Raji (cell line): ENCODE data around the gene ADAMTS16.

ENCODE experiments used
- POLR2A ChIP-seq: IDR thresholded peaks from 2 replicates; pipeline ENCODE4 v1.6.1; 2011; ENCODE audit warnings: low read depth, low read length, control low read depth; ENCODE audit not compliant: insufficient read depth

The ADAMTS16 gene

DNA sequence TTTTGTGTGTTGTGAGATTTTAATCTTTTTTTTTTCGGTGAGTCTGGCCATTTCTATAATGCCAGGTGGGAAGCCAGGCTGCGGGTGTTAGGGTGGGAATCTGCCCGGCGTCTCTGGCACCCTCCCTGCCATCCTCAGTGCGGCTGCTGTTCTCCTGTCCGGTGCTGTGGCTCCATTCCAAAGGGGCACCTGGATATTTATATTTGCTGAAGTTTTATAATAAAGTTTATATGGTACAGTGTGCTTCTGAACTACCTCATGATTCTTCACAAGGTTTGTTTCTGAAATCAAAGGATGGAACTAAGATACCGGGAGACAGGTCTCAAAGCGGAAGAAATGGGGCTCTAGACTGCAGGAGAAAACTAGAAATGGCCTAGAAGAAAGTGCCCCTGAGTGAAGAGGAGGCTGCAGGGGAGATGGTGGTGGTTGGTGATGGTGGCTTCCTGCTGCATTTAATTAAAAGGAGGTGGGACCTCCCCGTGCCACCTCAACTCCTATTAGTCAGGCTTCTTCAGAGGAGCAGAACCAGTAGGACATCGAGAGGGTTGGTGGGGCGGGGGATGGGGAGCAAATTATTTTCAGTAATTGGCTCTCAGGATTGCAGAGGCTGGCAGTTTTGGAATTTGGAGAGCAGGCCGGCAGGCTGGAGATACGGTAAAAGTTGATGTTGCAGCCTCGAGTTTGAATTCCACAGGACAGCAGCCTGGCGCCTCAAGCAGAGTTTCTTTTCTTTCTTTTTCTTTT is 180.1 kb downstream of the ADAMTS16 start:
- no peak for TF ChIP-seq POLR2A

DNA sequence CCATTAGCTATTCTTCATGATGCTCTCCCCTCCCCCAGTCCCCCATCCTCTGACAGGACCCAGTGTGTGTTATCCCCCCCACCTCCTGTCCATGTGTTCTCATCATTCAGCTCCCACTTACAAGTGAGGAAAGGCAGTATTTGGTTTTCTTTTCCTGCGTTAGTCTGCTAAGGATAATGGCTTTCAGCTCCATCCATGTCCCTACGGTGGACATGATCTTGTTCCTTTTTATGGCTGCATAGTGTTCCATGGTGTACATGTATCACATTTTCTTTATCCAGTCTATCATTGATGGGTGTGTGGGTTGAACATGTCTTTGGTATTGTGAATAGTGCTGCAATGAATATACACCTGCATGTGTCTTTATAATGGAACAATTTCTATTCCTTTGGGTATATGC is 181.0 kb downstream of the ADAMTS16 start:
- TF ChIP-seq POLR2A: no peak

DNA sequence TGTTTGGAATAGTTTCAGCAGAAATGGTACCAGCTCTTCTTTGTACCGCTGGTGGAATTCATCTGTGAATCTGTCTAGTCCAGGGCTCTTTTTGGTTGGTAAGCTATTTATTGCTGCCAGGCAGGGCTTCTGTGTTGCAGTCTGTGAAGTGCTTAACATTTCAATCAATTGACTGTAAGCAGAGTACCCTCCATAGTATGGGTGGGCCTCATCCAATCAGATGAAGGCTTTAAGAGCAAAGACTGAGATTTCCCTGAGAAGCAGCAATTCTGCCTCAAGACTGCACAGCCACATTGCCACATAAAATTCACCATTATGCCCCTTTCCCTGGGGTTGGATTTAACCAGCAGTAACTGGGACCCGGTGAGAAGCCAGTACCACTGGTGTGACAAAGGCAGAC is 183.4 kb downstream of the ADAMTS16 start:
- TF ChIP-seq POLR2A: no peak

DNA sequence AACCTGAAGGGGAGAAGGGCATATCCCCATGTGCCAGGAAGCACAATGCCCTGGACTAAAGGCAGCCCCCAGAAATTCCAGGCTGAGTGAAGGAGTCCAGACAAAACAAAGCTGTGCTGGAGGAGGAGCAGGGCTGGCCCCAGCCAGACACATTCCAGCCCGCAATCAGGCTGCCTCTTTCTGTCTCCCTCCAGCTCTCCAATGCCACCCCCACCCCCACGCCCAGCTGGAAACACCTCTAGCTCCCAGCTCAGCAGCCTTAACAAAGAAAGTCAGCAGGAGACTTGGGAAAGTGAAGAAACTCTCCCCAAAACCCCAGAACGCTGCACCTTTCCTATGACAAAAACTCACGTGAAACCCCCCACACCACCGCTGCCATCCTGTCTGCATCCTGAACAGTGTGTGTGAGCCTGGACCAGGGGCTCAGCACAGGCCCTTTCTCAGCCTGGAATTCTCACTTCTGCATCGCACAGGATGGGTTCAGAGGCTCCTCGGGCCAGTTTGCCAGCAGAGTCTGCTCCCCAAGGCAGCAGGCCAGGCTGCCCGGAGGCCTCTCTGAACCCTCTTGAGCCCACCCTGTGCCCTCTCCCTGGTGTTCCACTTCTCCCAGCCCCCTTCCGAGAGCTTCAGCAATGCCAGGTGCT is 186.1 kb downstream of the ADAMTS16 start:
- no peak for TF ChIP-seq POLR2A

DNA sequence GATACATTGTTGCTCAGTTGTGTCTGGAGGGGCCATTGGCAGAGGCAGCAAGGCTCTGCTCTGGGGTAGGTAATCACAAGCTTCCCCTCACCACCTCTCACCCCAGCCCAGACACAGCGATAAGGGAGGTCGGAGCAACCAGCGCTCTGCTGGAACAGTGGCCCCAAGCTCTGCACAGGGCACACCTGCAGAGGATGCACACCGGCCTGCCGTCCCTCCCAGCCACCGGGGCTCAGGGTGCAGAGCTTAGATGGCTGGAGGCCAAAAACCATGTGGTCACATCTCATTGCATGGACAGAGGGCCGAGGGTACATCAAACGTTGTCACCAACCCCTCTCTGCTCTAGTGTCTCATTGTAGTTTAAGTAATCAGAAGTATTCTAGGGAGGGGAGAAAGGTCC is 187.0 kb downstream of the ADAMTS16 start:
- no peak for TF ChIP-seq POLR2A

DNA sequence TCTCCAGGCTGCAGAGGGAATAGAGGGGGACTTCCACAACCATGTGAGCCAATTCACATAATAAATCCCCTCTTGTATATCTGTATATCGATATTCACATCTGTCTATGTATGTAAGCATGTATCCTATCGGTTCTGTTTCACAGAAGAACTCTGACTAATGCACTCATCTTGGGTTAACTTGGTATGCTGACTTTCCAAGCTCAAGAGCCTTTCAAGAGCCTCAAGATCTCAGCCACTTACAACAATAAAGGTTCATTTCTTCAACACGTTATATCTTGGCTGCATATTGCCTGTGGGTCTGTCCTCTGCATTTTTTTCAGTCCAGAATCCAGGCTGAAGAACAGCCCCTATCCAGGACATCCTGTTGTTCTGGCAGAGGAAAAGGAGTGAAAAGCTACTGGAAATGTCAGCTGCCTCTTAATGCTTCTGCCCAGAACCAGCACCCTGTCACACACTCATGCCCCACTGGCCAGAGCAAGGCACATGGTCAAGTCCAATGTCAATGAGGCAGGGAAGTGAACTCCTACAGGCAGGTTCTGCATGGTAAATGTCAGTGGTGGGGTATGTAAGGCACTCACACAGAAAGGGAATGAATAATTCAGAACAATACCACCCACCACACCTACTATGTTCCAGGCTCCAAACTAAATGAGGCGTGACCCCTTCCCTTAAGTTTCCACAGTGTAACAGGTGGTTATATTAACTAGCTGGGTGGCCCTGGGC is 190.8 kb downstream of the ADAMTS16 start:
- TF ChIP-seq POLR2A: no peak

DNA sequence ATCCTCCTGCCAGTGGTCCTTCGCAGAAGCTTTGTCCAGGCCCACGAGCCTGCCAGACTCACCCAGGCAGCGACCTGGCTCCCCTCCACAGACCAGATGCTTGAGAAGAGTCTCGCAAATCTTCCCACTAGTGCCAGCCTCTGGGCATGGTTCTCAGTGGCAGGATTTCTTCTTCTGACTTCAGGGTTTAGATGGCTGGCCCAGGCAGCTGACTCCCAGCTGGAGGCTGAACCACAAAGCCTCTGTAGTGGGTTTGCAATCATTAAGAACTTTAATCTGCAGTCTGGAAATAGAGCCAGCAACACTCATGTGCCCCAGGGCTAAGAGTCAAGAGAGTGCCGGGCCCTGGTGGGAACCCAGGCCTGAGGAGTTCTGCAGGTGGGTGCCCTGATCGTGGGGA is 191.7 kb downstream of the ADAMTS16 start:
- TF ChIP-seq POLR2A: no peak

DNA sequence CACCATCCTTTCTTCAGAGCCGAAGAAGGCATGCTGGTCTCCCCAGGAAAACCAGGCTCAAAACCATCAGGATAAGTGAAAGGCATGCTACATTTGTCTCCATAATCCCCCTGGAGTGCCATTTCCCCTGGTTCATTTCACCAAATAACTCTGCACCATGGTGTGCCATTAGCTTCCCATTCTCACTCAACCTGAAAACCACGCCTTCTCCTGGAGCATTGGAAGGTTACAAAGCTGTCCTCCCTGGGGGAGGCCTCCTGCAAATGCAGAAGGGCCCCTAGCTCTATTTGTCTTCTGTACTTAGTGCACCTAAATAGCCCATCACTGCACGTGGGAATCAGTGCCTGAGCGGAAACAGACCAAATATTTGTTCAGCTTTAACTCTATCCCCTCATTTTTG is 192.2 kb downstream of the ADAMTS16 start:
- TF ChIP-seq POLR2A: no peak

DNA sequence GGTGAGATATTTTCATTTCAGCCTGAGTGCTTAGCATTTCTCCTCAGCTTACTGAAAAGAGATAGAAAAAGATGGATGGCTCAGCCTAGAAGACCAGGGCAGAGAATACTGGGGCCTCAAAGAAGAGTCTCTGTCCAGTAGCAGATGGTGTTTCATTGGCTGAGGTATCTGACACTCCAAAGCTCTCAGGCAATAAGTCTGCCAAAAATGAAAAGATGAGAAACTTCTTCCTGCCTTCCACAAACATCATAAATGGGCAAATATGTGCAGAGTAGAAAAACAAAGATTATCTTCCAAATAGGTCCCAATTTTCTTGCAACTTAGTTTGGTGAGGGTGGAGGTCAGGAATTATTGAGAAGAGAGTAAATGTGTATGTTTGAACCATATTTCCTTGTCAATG is 195.0 kb downstream of the ADAMTS16 start:
- TF ChIP-seq POLR2A: no peak

DNA sequence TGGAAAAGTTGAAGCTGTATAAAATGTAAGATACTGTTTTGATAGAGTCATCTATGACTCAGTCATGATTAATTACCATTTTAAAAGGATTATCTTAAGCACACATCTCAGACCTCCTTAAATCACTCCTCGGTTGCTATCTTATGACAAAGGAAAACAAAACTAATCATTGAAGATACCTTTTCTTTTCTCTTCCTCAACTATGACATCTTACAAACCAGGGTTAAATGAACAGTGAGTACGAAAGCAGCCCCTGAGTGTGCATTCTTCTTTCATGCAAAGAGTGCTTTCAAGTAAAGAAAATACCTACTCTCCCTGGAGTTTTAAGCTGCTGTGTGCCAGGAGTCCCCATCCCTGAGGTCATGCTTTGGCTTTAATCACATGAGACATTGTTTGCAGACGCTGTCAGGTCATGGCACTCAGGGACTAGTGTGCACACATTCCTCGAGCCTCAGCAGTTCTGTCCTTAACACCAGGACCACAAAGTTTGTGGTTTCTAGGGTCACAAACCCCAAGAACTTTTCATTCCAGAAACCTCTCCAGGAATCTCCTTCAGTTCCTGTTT is 195.7 kb downstream of the ADAMTS16 start:
- no peak for TF ChIP-seq POLR2A

DNA sequence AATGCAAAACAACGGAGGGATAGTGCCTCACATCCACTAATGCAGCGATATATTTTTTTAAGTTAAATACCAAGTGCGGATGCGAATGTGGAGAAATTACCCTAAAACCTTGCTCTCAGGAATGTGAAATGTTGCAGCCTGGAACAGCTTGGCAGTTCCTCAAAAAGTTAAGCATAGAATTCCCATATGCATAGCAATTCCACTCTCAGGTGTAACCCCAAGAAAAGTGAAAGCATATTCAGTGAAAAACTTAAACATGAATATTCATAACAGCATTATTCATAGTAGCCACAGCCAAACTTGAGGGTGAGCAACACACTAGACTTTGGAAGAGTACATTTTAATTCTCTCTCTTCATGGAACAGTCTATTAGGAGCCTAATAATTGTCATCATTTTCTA is 199.1 kb downstream of the ADAMTS16 start:
- TF ChIP-seq POLR2A: no peak

DNA sequence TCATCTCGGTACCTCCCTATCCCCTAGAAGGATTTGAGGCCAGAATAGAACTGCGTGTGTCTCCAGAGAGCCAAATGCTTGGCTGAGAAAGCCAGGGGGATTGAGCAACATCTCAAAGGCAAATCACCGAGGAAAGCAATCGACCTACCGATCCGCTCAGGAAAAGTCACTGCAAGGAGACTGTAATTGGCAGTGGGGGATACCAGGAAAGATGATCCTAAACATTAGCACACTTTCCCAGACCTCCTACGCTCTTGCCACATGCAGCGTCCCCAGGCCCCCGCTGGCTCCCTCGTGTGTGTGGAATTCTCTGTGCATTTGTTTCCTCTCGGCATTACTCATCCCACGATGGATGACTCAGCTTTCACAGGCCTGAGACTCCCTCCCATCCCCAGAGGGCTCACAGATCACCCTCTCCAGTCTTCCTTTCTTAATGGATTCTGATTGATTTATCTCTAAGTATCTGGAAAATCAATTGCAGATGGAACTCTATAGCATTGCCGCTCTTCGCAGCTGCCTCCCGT is 200.1 kb downstream of the ADAMTS16 start:
- TF ChIP-seq POLR2A: no peak

DNA sequence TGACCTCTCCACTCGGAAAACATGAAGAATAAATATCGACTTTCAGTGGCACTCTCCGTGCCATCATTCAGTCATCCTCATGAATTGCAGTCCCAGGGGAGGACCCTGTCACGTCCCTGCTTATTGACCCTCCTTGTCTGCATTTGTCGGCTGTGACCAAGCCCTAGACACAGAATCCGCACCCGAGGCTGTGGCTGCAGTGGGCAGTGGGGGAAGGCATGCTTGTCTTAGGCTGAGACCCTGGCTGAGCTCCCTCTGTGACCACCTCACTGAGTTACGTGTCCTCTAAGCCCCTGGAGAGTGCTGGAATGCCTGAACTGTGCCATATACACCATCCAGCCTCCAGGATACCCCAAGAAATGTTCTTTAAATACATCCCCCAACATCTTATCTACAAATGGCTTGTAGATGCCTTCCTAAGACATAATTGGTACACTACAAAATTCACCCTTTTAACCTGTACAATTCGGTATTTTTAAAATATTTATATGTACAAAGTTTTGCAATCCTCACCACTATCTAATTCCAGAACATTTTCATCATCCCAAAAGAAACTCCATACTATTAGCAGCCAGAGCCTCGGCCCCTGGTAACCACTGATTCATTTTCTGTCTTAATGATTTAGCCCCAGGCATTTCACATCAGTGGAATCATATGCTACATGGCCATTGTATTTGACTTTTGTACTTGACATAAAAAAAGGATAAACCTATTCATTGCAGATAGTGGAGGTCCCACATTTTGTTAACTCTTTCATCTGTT is 201.6 kb downstream of the ADAMTS16 start:
- no peak for TF ChIP-seq POLR2A

DNA sequence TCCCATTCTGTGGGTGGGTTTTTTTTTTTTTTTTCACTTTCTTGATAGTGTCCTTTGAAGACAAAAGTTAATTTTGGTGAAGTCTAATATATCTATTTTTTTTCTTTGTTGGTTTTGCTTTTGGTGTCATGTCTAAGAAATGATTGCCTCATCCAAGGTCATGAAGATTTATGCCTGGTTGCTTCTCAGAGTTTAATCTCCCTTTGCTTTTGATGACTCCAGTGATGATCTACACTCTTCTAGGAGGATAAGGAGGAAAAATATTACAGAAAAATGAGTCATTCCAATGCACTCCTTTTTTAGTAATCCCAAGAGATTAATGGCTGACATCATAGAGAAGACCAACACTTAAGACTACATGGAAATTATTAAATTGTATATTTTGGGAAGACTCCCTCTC is 202.7 kb downstream of the ADAMTS16 start:
- no peak for TF ChIP-seq POLR2A

DNA sequence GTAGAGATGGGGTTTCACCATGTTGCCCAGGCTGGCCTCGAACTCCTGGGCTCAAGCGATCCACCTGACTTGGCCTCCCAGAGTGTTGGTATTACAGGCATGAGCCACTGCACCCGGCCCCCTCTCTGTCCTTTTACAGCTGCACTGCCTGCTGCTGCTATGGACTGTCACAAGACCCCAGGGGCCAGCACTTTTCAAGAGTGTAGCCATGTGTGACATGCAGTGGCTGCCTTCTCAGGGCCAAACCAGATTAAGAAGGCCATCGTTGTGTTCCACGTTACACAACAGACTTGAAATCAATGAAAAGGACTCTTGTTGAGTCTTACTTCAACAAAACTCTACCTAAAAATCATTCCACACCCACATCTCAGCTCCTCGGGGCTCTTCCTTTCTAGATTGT is 203.4 kb downstream of the ADAMTS16 start:
- TF ChIP-seq POLR2A: no peak
